BJ (cell line): ENCODE data around the gene ADARB2. TPM values are rescaled to one million over a fixed set of nuclear protein-coding genes. Genes with fewer than 3 reads are reported as not detected.

Experiments used
- CTCF ChIA-PET: fragments of 350-600 bp; formaldehyde crosslinking; extraction: SDS; loops from one replicate; lab custom pipeline; 2021; ENCODE audit warnings: antibody characterized with exemption, inconsistent platforms; lab: Yijun Ruan, JAX
- POLR2A ChIA-PET: fragments of 300-600 bp; sonication (Branson Sonifier 250); formaldehyde crosslinking; extraction: SDS; loops from one replicate; lab custom pipeline; 2021; ENCODE audit warnings: antibody characterized with exemption; lab: Charles Lee
- DNase-seq: peaks from one replicate; pipeline ENCODE4 v3.0.0-alpha.2; 2011; ENCODE audit warnings: low read depth
- H3K27me3 ChIP-seq: 2 replicates; pipeline ENCODE4 v1.6.0; 2011; ENCODE audit warnings: low read length; ENCODE audit not compliant: control insufficient read depth, insufficient read depth
- H3K36me3 ChIP-seq: 2 replicates; pipeline ENCODE4 v1.5.1; 2011; ENCODE audit warnings: low read length; ENCODE audit not compliant: control insufficient read depth, insufficient read depth
- H3K4me3 ChIP-seq: 2 replicates; pipeline ENCODE4 v1.5.1; 2011; ENCODE audit warnings: low read depth, mild to moderate bottlenecking, control low read depth, low read length
- polyA plus RNA-seq: library from polyadenylated mRNA; depleted of rRNA; stranded (reverse); fragments of >200 nt; gene quantifications from 2 replicates; pipeline ENCODE4 v1.2.3, GENCODE V29; 2011
- TF ChIP-seq, protein P1 (sequence below): IDR thresholded peaks from 2 replicates; pipeline ENCODE4 v1.5.1; 2011; ENCODE audit warnings: low read depth, mild to moderate bottlenecking, control low read depth, inconsistent platforms, low read length, moderate library complexity; ENCODE audit not compliant: insufficient read depth

Gene ADARB2
- polyA plus RNA-seq, 1 experiment = not detected

DNA sequence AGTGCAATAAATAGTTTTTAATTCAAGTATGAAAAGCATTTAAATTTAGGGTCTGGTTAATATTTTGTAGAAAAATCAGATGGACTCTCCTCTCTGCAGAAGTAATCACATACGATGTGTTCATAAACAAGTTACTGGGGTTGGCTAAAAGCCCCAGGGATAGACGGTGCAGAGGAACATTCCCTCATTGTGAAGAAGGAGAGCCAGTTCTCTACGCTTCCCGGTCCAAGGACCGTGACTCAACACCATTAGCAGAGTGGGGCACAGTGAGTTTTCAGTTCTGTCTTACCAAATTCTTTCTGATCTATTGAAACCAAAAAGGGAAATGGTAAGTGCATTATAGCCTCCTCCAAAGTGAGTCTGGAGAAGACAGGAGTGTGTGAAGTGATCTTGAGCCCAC, 353.3 kb downstream of the ADARB2 start:
- Histone ChIP-seq H3K36me3 (no peaks in the 10 kb centered on the region), H3K27me3 (no peaks in the 10 kb centered on the region), H3K4me3 (no peak overlapping the region)
- TF ChIP-seq, protein P1, sequence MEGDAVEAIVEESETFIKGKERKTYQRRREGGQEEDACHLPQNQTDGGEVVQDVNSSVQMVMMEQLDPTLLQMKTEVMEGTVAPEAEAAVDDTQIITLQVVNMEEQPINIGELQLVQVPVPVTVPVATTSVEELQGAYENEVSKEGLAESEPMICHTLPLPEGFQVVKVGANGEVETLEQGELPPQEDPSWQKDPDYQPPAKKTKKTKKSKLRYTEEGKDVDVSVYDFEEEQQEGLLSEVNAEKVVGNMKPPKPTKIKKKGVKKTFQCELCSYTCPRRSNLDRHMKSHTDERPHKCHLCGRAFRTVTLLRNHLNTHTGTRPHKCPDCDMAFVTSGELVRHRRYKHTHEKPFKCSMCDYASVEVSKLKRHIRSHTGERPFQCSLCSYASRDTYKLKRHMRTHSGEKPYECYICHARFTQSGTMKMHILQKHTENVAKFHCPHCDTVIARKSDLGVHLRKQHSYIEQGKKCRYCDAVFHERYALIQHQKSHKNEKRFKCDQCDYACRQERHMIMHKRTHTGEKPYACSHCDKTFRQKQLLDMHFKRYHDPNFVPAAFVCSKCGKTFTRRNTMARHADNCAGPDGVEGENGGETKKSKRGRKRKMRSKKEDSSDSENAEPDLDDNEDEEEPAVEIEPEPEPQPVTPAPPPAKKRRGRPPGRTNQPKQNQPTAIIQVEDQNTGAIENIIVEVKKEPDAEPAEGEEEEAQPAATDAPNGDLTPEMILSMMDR = no peak
- ChIA-PET POLR2A (no interaction called here), CTCF (no interaction called here)
- no peak for DNase-seq

GRCh38 chr10:1382711-1383110, 354.6 kb downstream of the ADARB2 start:
- TF ChIP-seq, protein P1 = no peak
- DNase-seq = no peak
- no peak overlapping the region for H3K4me3 ChIP-seq
- H3K36me3 ChIP-seq = no peaks in the 10 kb centered on the region
- no peaks in the 10 kb centered on the region for H3K27me3 ChIP-seq
- POLR2A ChIA-PET = no interaction called here
- CTCF ChIA-PET = no interaction called here

DNA sequence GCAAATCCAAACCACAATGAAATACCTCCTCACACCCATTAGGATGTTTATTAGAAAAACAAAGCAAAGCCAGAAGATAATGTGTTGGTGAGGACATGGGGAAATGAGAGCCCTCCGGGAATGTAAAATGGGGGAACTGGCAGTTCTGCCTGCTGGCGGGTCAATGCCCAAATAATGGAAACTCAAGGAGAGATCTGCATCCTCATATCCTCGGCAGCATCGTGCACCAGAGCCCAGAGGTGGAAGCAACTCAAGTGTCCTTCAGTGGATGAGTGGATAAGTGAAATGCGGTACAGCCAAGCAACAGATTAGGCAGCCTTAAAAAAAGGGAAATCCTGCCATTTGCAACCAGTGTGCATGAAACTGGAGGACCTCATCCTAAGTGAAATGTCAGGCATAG, 356.0 kb downstream of the ADARB2 start:
- TF ChIP-seq, protein P1 = no peak
- H3K27me3 ChIP-seq = no peaks in the 10 kb centered on the region
- H3K4me3 ChIP-seq = no peak overlapping the region
- ChIA-PET POLR2A (no interaction called here), CTCF (no interaction called here)
- no peaks in the 10 kb centered on the region for H3K36me3 ChIP-seq
- DNase-seq = no peak

- Histone ChIP-seq H3K27me3 (no peaks in the 10 kb centered on the region), H3K36me3 (no peaks in the 10 kb centered on the region), H3K4me3 (no peak overlapping the region)
- DNase-seq = no peak
- TF ChIP-seq, protein P1 = no peak
- CTCF ChIA-PET = no interaction called here
- POLR2A ChIA-PET = no interaction called here
Measured at GRCh38 chr10:1380088-1380671, 357.1 kb downstream of the ADARB2 start.

DNA sequence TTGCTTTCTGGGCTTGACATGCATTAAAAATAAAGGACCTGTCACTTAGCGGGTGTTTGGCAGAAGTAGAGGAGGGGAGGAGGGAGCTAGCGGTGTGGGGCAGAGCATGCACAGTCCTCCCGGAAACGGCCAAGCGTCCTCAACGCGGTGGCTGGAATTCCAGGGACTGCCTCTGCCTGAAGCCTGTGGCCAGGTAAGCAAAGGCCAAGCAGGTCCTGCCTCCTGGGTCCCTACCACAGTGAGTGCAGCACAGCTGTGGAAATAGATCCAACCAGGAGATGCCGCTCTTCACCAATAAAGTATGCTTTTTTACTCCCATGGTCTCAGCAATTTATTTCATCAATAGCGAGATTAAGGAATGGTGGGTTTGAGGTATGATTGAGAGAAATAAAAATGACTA, 357.7 kb downstream of the ADARB2 start:
- H3K36me3 ChIP-seq = no peaks in the 10 kb centered on the region
- CTCF ChIA-PET = no interaction called here
- TF ChIP-seq, protein P1 = no peak

More for the DNA sequence above, 357.7 kb downstream of the ADARB2 start:
- POLR2A ChIA-PET = no interaction called here
- no peaks in the 10 kb centered on the region for H3K27me3 ChIP-seq
- no peak overlapping the region for H3K4me3 ChIP-seq
- DNase-seq = no peak
